Fibroblast of upper back skin (primary cell): ENCODE data around the gene BANP.
"Not testable (repeated sequence)": the region's sequence is repeated elsewhere in the genome, so short reads cannot be mapped to it uniquely, and the experiment has no call there.

Experiments
- DNase-seq: peaks from one replicate; pipeline ENCODE4 v3.0.0-alpha.2; 2013

The BANP gene

GRCh38 chr16:88106566-88106965 is 155.3 kb downstream of the BANP start:
- not testable (repeated sequence) for DNase-seq

- DNase-seq: no peak
Observed at GRCh38 chr16:88108762-88109161, 157.5 kb downstream of the BANP start.

GRCh38 chr16:88109726-88110621 is 158.7 kb downstream of the BANP start:
- DNase-seq: not testable (repeated sequence)

- DNase-seq: not testable (repeated sequence)
Observed at GRCh38 chr16:88110875-88111494, 159.8 kb downstream of the BANP start.

- not testable (repeated sequence) for DNase-seq
Observed at GRCh38 chr16:88111976-88112375, 160.7 kb downstream of the BANP start.

- no peak for DNase-seq
Observed at GRCh38 chr16:88113545-88114045, 162.4 kb downstream of the BANP start.

- DNase-seq: not testable (repeated sequence)
Observed at GRCh38 chr16:88114541-88115228, 163.5 kb downstream of the BANP start.

GRCh38 chr16:88116121-88116520 is 164.9 kb downstream of the BANP start:
- DNase-seq: no peak

GRCh38 chr16:88117476-88117868 is 166.2 kb downstream of the BANP start:
- no peak for DNase-seq

GRCh38 chr16:88118376-88118775 is 167.1 kb downstream of the BANP start:
- DNase-seq: no peak

- DNase-seq: peak; percentile 80
Observed at GRCh38 chr16:88118852-88119741, 167.9 kb downstream of the BANP start.

- DNase-seq: not testable (repeated sequence)
Observed at GRCh38 chr16:88119881-88120751, 168.9 kb downstream of the BANP start.

GRCh38 chr16:88120812-88121211 is 169.6 kb downstream of the BANP start:
- no peak for DNase-seq

- peak; percentile 41 for DNase-seq
Observed at GRCh38 chr16:88121391-88121790, 170.2 kb downstream of the BANP start.

GRCh38 chr16:88121886-88122580 is 170.8 kb downstream of the BANP start:
- DNase-seq: no peak
